GM18870 (cell line): ENCODE results near the gene MAPK8IP1.
"Not testable (repeated sequence)": the region's sequence is repeated elsewhere in the genome, so short reads cannot be mapped to it uniquely, and the experiment has no call there.

ENCODE experiments used
- ATAC-seq: cut with Tn5 transposase; IDR thresholded peaks from one replicate; pipeline ENCODE4 v1.9.1; 2021; ENCODE audit warnings: moderate library complexity; ENCODE audit not compliant: unreplicated experiment

Gene MAPK8IP1

GRCh38 chr11:45889555-45889954 lies 4.1 kb downstream of the MAPK8IP1 start:
- ATAC-seq: no peak

DNA sequence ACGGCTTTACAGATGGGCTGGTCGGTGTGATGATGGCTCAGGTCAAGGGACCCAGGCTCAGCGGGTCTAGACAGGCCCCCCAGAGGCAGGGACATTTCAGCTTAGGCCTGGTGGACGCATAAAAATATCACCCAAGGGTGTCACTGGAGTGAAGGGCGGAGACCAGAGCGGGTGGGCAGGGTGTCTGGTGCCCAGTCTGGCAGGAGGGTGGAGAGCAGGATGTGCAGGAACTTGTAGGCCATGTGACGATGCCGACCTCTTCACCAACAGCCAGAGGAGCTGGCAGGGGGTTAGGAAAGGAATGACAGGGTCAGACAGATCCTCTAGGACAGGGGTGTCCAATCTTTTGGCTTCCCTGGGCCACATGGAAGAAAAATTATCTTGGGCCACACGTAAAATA lies 4.5 kb downstream of the MAPK8IP1 start:
- no peak for ATAC-seq

DNA sequence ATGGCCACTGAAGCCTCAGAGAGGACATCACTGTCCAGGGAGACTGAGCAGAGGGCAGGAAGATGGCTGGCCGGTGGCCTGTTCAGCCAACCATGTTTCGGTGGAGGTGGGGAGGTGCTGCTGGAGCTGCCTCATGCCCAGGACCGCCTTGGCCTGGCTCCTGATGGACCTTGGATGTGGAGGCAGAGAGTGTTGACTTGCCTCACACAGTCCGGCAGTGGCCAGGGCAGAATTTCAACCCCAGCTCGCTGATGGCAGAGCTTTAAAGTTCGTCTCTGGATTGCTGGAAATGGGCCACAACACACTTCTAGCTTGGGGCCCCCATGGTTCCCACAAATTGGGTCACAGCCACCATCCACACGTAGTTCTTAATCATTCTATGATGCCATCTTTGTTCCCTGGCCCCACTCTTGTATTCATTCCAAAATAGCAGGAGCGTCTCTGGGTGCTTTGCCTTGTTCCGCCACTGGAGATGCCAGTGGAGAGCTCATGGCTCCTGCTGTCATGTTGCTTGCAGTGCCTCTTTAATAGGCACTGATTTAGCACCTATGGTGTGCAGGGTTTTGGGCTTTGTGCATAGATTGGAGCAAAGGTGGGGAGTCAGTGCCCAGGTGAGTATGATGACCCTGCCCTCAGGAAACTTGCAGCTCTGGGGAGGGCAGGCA lies 5.6 kb downstream of the MAPK8IP1 start:
- ATAC-seq: no peak

GRCh38 chr11:45892856-45893255 lies 7.4 kb downstream of the MAPK8IP1 start:
- ATAC-seq: no peak

GRCh38 chr11:45894555-45895247 lies 9.2 kb downstream of the MAPK8IP1 start:
- no peak for ATAC-seq

DNA sequence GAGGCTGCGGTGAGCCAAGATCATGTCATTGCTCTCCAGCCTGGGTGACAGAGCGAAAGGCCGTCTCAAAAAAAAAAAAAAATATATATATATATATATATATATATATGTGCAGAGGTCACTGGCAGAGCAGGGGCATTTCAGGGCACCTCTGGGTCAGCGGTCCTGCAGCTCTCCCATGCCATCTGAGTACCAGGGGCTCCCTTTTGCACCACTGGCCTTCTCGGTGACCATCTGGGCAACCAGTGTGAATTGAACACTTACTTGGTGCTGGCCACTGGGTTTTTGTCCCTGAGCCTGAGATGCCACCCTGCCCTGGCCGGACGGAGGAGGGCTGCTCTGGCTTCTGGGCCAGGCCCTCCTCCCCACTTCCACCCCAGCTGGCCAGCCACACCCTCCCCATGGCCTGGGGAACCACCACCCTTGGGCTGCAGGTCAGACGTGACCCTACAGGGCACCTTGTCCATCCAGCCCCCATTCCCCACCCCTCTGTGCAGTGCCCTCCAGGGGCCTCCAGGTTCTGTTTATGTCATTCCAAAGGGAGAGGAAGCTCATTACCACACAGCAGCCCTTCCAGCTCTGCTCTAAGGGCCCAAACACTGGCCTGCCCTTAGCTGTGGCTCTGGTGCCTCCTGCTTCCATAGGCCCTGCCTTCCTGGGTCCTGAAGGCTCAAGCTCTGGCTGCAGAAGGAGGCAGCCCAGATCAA lies 10.3 kb downstream of the MAPK8IP1 start:
- no peak for ATAC-seq

- no peak for ATAC-seq
Observed at GRCh38 chr11:45896422-45896984, 11.1 kb downstream of the MAPK8IP1 start.

- no peak for ATAC-seq
Observed at GRCh38 chr11:45897556-45897955, 12.1 kb downstream of the MAPK8IP1 start.

- ATAC-seq: no peak
Observed at GRCh38 chr11:45899086-45899447, 13.6 kb downstream of the MAPK8IP1 start.

DNA sequence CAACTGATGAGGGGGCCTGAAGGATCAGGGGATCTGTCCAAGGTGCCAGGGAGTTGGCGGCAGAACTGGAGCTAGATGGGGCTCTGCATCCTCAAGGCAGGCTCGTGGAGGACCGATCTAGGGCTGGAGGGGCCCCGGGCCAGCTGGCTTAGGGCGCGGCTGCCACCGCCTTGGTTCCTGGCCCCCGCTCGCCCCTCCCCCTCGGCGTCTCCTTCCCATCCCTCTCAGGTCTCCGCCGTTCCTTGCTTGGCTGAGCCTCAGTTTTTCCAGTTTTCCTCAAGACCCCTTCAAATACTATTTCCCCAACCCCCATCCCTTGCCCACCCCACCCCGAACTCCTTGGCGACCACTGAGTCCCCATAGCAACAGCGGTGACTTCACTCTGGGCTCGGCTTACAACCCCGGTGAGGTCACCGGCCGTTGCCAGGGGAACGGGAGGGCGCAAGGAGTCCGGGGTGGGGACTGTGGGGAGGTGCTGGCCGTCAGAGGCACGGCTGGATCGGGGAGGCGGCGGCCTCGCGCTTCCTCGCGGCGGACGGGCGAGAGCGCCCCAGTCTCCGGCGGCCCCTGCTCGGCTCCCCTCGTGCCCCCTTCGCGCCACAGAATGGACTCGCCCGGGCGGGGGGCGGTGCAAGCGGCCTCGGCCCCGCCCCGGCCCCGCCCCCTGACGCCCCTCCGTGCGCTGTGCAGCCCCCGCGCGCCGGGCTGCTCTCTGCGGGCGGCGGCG lies 14.2 kb downstream of the MAPK8IP1 start:
- no peak for ATAC-seq

DNA sequence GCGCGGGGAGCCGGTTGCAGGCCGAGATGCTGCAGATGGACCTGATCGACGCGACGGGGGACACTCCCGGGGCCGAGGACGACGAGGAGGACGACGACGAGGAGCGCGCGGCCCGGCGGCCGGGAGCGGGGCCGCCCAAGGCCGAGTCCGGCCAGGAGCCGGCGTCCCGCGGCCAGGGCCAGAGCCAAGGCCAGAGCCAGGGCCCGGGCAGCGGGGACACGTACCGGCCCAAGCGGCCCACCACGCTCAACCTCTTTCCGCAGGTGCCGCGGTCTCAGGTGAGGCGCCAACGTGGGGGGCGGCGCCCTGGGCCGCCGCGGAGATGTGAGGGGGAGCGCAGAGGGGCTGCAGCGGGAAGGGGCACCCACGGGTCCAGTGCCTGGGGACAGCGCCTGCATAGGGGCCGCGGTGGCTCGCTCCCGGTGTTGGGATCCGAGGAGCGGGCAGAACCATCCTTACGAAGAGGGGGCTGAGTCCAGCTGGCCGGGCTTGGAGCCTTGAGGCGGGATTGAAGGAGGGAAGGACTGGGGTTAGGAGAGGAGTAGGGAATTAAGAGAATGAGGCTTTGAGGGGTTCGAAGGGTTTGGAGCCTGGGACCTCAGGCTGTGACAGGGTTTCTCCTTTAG lies 14.8 kb downstream of the MAPK8IP1 start:
- ATAC-seq: not testable (repeated sequence)

DNA sequence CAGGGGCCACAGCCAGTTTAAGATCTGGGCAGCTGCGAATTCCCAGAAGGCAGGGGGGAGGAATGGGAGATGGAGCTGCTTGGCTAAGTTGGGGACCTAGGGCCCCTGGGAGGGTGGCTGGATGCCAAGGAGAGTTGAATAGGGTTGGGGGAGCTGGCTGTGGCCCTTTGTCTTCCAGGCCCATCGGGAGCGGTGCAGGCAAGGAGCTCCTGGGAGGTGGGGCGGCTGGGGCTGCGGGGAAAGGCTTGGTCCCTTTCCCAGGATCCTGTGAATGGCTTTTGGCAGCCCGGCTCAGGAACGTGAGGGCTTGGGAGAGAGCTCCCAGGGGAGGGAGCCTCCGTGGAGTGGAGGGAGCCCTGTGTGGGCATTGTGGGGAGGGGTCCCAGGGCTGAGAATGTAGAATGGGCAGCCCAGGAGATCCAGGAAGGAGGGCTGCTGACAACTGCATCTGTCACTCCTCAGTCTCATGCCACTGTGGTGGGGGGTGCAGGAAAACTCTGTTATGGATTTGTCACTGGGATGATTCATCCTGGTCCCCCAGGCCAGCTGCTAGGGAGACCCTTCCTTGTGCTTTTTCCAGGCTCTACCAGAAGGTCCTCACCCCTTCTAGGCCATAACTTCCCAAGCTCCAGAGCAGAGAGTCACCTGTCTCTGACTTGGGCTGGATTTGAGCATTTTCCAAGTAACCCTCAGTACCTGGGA lies 15.6 kb downstream of the MAPK8IP1 start:
- ATAC-seq: no peak

- no peak for ATAC-seq
Observed at GRCh38 chr11:45901626-45902025, 16.2 kb downstream of the MAPK8IP1 start.

GRCh38 chr11:45902452-45903380 lies 17.3 kb downstream of the MAPK8IP1 start:
- ATAC-seq: no peak

- no peak for ATAC-seq
Observed at GRCh38 chr11:45904309-45904915, 19.0 kb downstream of the MAPK8IP1 start.

DNA sequence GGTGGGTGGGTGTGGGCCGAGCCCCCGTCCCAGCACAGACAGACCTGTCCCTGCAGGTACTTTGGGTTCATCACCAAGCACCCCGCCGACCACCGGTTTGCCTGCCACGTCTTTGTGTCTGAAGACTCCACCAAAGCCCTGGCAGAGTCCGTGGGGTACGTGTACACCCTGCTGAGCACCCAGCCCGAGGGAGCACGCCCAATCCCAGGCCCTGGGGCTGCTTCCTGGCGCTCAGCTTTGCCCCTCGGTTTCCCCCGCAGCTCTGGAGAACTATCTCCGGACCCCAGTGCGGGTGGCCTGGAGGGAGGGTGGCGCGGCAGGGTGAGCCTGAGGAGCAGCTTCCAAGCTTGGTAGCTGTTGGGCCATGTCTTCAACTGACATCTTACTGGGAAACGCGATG lies 19.6 kb downstream of the MAPK8IP1 start:
- no peak for ATAC-seq

DNA sequence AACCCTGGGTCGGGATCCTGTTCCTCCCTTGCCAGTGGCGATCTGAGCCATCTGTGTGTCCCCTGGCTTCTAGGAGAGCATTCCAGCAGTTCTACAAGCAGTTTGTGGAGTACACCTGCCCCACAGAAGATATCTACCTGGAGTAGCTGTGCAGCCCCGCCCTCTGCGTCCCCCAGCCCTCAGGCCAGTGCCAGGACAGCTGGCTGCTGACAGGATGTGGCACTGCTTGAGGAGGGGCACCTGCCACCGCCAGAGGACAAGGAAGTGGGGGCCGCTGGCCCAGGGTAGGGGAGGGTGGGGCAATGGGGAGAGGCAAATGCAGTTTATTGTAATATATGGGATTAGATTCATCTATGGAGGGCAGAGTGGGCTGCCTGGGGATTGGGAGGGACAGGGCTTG lies 20.1 kb downstream of the MAPK8IP1 start:
- ATAC-seq: not testable (repeated sequence)

DNA sequence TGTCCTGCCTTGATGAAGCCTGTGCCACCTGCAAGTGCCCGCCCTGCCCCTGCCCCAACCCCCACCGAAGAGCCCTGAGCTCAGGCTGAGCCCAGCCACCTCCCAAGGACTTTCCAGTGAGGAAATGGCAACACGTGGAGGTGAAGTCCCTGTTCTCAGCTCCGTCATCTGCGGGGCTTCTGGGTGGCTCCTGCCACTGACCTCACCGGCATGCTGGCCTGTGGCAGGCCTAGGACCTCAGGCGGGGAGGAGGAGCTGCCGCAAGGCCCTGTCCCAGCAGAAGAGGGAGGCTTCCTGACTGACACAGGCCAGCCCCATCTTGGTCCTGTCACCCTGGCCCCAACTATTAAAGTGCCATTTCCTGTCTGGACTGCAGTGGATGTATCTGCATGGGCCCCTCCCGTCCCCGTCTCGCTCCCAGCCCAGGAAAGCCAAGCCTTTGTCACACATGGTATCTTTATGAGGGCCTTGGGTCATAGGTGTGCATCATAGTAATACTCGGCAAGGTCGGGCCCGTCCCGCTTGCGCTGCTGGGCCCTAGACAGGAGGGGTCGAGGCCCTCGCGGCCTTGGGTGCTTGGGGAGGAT lies 20.7 kb downstream of the MAPK8IP1 start:
- ATAC-seq: no peak
